Stimulated activated effector memory CD8-positive, alpha-beta T cell treated with anti-CD3 and anti-CD28 coated beads, Interleukin-12 subunit alpha, Interleukin-12 subunit beta, amount 100 ng/mL, for 72 hours (primary cell): ENCODE data around the gene TARP.
A peak's percentile ranks its signal among the peaks of the same experiment; 100 is the strongest.

ENCODE experiments used
- ATAC-seq: fragments of 150-1000 bp; cut with Tn5 transposase; 2 replicates; pipeline ENCODE4 v1.10.0; 2021
- DNase-seq, 2 donors: peaks; one replicate each; pipeline ENCODE4 v3.0.0; 2021 to 2022; ENCODE audit warnings: low spot score in 2 of 2
- H3K27ac Mint-ChIP-seq: one replicate; pipeline ENCODE4 v1.8.0; 2022; ENCODE audit warnings: mild to moderate bottlenecking, mixed read lengths
- H3K36me3 Mint-ChIP-seq: one replicate; pipeline ENCODE4 v1.8.0; 2022; ENCODE audit warnings: mild to moderate bottlenecking, mixed read lengths
- H3K4me1 Mint-ChIP-seq: one replicate; pipeline ENCODE4 v1.8.0; 2022; ENCODE audit warnings: mixed read lengths
- H3K4me3 Mint-ChIP-seq: one replicate; pipeline ENCODE4 v1.8.0; 2022; ENCODE audit warnings: mild to moderate bottlenecking, mixed read lengths
- H3K9me3 Mint-ChIP-seq: one replicate; pipeline ENCODE4 v1.8.0; 2022; ENCODE audit warnings: mixed read lengths

Gene TARP

GRCh38 chr7:38309555-38309954 is 36.1 kb upstream of the TARP start:
- Mint-ChIP-seq H3K27ac (peak overlapping the region; percentile 17), H3K9me3 (no peaks in the 10 kb centered on the region), H3K4me1 (peaks cover 6% of the 10 kb centered on the region), H3K4me3 (peak overlapping the region; percentile 88), H3K36me3 (peaks cover 9% of the 10 kb centered on the region)
- ATAC-seq (peak; percentile 71), DNase-seq (no peak)

GRCh38 chr7:38308140-38308539 is 34.7 kb upstream of the TARP start:
- DNase-seq (no peak), ATAC-seq (no peak)
- Mint-ChIP-seq H3K36me3 (peaks cover 14% of the 10 kb centered on the region), H3K27ac (no peak overlapping the region), H3K9me3 (no peaks in the 10 kb centered on the region), H3K4me1 (peaks cover 6% of the 10 kb centered on the region), H3K4me3 (no peak overlapping the region)

GRCh38 chr7:38307640-38308039 is 34.2 kb upstream of the TARP start:
- Mint-ChIP-seq H3K9me3 (no peaks in the 10 kb centered on the region), H3K4me3 (no peak overlapping the region), H3K27ac (no peak overlapping the region), H3K36me3 (peaks cover 15% of the 10 kb centered on the region), H3K4me1 (peaks cover 6% of the 10 kb centered on the region)
- ATAC-seq, result no peak
- DNase-seq, result no peak

DNA sequence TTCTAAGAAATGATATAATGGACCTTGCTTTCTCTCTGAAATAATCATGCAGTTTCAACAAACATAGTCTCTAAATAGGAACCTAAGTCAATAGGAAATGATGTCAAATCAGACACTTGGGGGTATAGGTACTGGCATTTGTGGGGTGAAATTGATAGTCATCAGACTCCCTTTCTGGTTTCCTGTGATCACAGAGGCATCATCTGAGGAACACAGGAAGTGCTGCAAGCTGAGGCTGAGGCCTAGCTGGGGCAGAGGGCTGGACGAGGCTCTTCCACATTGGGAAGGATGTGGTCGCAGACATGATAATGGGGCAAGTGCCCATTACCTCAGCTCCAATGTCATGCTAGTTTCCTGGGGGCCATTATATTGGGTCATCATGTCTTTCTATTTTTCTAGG is 33.5 kb upstream of the TARP start:
- peaks cover 15% of the 10 kb centered on the region for H3K36me3 Mint-ChIP-seq
- ATAC-seq (peak; percentile 59), DNase-seq (no peak)
- no peak overlapping the region for H3K27ac Mint-ChIP-seq
- H3K9me3 Mint-ChIP-seq, result no peaks in the 10 kb centered on the region
- peaks cover 6% of the 10 kb centered on the region for H3K4me1 Mint-ChIP-seq
- H3K4me3 Mint-ChIP-seq, result peak overlapping the region; percentile 14

GRCh38 chr7:38306171-38306570 is 32.7 kb upstream of the TARP start:
- ATAC-seq (no peak), DNase-seq (no peak)
- no peak overlapping the region for H3K27ac Mint-ChIP-seq
- no peaks in the 10 kb centered on the region for H3K9me3 Mint-ChIP-seq
- peaks cover 6% of the 10 kb centered on the region for H3K4me1 Mint-ChIP-seq
- H3K36me3 Mint-ChIP-seq, result peaks cover 15% of the 10 kb centered on the region
- peak overlapping the region; percentile 14 for H3K4me3 Mint-ChIP-seq

DNA sequence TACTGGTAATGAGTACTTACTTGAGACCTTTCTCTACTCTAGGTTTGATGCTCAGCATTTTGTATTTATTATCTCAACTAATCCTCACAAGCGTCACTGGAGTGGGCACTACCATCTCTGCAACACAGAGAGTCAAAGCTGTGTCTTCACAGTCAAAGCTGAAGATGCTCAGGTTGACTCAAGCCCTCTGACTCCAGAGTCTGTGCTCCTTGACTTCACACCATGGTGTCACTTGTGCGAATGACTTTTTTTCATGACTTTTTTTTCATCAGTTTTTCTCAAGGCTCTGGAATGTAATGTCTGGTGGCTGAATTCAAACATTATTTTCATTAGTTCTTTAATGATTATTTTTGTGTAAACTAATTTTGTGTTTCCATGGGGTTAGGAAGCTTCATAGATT is 30.4 kb upstream of the TARP start:
- Mint-ChIP-seq H3K27ac (peak overlapping the region; percentile 87), H3K36me3 (peaks cover 15% of the 10 kb centered on the region), H3K4me1 (peaks cover 6% of the 10 kb centered on the region), H3K9me3 (no peaks in the 10 kb centered on the region), H3K4me3 (peak overlapping the region; percentile 74)
- ATAC-seq (peak; percentile 89), DNase-seq (no peak)

- no peak overlapping the region for H3K27ac Mint-ChIP-seq
- H3K36me3 Mint-ChIP-seq, result peaks cover 11% of the 10 kb centered on the region
- no peaks in the 10 kb centered on the region for H3K4me1 Mint-ChIP-seq
- no peak for DNase-seq
- peak; percentile 76 for ATAC-seq
- peak overlapping the region; percentile 74 for H3K4me3 Mint-ChIP-seq
- no peaks in the 10 kb centered on the region for H3K9me3 Mint-ChIP-seq
Measured at GRCh38 chr7:38300175-38300574, 26.7 kb upstream of the TARP start.

- Mint-ChIP-seq H3K36me3 (peaks cover 5% of the 10 kb centered on the region), H3K9me3 (no peaks in the 10 kb centered on the region), H3K4me3 (peak overlapping the region; percentile 74), H3K4me1 (no peaks in the 10 kb centered on the region), H3K27ac (no peak overlapping the region)
- no peak for DNase-seq
- no peak for ATAC-seq
Measured at GRCh38 chr7:38299275-38299931, 26.0 kb upstream of the TARP start.

- Mint-ChIP-seq H3K9me3 (no peaks in the 10 kb centered on the region), H3K4me1 (no peaks in the 10 kb centered on the region), H3K36me3 (no peaks in the 10 kb centered on the region), H3K4me3 (no peak overlapping the region), H3K27ac (no peak overlapping the region)
- no peak for ATAC-seq
- DNase-seq, result no peak
Measured at GRCh38 chr7:38296059-38296857, 22.8 kb upstream of the TARP start.

DNA sequence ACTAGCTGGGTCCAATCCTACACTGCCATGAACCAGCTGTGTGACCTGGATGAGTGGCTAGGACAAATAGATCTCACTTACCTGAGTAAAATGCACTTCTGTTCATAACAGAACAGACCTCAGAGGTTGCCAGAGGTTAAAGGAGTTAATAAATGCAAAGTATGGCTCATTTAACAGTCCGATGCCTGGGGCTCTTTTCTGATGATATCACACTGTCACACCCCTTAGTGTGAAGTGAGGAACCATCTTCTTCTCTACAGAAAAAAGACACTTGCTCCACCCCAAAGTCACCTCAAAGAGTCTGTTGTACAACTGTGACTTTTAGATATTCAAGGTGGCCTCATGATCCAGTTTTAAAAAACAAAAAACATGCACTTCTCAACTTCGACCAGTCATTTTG is 21.5 kb upstream of the TARP start:
- Mint-ChIP-seq H3K27ac (no peak overlapping the region), H3K9me3 (no peaks in the 10 kb centered on the region), H3K36me3 (no peaks in the 10 kb centered on the region), H3K4me3 (no peak overlapping the region), H3K4me1 (no peaks in the 10 kb centered on the region)
- DNase-seq (no peak), ATAC-seq (no peak)

- ATAC-seq, result no peak
- H3K4me3 Mint-ChIP-seq, result no peak overlapping the region
Measured at GRCh38 chr7:38292442-38292841, 19.0 kb upstream of the TARP start.

GRCh38 chr7:38291650-38292049 is 18.2 kb upstream of the TARP start:
- Mint-ChIP-seq H3K27ac (no peak overlapping the region), H3K4me1 (no peaks in the 10 kb centered on the region), H3K4me3 (no peak overlapping the region), H3K9me3 (no peaks in the 10 kb centered on the region), H3K36me3 (no peaks in the 10 kb centered on the region)
- DNase-seq (no peak), ATAC-seq (no peak)

More at GRCh38 chr7:38292442-38292841, 19.0 kb upstream of the TARP start:
- Mint-ChIP-seq H3K36me3 (no peaks in the 10 kb centered on the region), H3K9me3 (no peaks in the 10 kb centered on the region), H3K4me1 (no peaks in the 10 kb centered on the region), H3K27ac (no peak overlapping the region)
- DNase-seq, result no peak

- ATAC-seq (no peak), DNase-seq (no peak)
- Mint-ChIP-seq H3K4me3 (no peak overlapping the region), H3K9me3 (no peaks in the 10 kb centered on the region), H3K4me1 (no peaks in the 10 kb centered on the region), H3K27ac (no peak overlapping the region), H3K36me3 (no peaks in the 10 kb centered on the region)
Measured at GRCh38 chr7:38291117-38291647, 17.7 kb upstream of the TARP start.

GRCh38 chr7:38284553-38284952 is 11.1 kb upstream of the TARP start:
- Mint-ChIP-seq H3K4me1 (no peaks in the 10 kb centered on the region), H3K9me3 (no peaks in the 10 kb centered on the region), H3K36me3 (no peaks in the 10 kb centered on the region), H3K27ac (no peak overlapping the region), H3K4me3 (no peak overlapping the region)
- ATAC-seq, result no peak
- DNase-seq, result no peak

- H3K36me3 Mint-ChIP-seq, result no peaks in the 10 kb centered on the region
- no peak overlapping the region for H3K27ac Mint-ChIP-seq
- H3K4me3 Mint-ChIP-seq, result no peak overlapping the region
- no peak for ATAC-seq
- DNase-seq, result no peak
- no peaks in the 10 kb centered on the region for H3K4me1 Mint-ChIP-seq
- H3K9me3 Mint-ChIP-seq, result no peaks in the 10 kb centered on the region
Measured at GRCh38 chr7:38283809-38284208, 10.4 kb upstream of the TARP start.

- H3K9me3 Mint-ChIP-seq, result no peaks in the 10 kb centered on the region
- DNase-seq (no peak), ATAC-seq (no peak)
- H3K27ac Mint-ChIP-seq, result no peak overlapping the region
- no peaks in the 10 kb centered on the region for H3K4me1 Mint-ChIP-seq
- no peak overlapping the region for H3K4me3 Mint-ChIP-seq
- no peaks in the 10 kb centered on the region for H3K36me3 Mint-ChIP-seq
Measured at GRCh38 chr7:38283107-38283506, 9.7 kb upstream of the TARP start.
